ENCODE results near the gene PTX4. TPM values are rescaled to one million over a fixed set of nuclear protein-coding genes. Genes with fewer than 3 reads are reported as not detected.

Gene PTX4
- polyA plus RNA-seq, 1 donor (not counting 4 experiments of a cell fraction or from before 2014, with no cell fraction given): not detected

- peaks cover 0 to 7% of the 10 kb centered on the region in 2 experiments for H3K36me3 ChIP-seq (ENCODE audit: control insufficient read depth in 2 of 2, extremely low read depth in 1 of 2, insufficient read depth in 2 of 2, low read length in 2 of 2)
- dilution Hi-C loops (cut with MboI; ENCODE audit: extremely low pct_ligation_motif_present, low sequenced_read_pairs): no loop called here
- DNase-seq (ENCODE audit: low read depth, low spot score) (no peak), FAIRE-seq (no peak)
- H3K79me2 ChIP-seq (ENCODE audit: control insufficient read depth, insufficient read depth, low read length): no peaks in the 10 kb centered on the region
- no peak overlapping the region for H3K4me2 ChIP-seq (ENCODE audit: control insufficient read depth, extremely low read depth, insufficient read depth, low read depth, low read length)
- H3K4me3 ChIP-seq (ENCODE audit: control insufficient read depth in 2 of 3, extremely low read depth in 1 of 3, insufficient read depth in 2 of 3, low read depth in 1 of 3, low read length in 3 of 3): no peak overlapping the region
- TF ChIP-seq CTCF (optimal IDR thresholded peaks at IDR 0.05 in 1 of 3, IDR thresholded peaks at IDR 0.05 in 1 of 3, conservative IDR thresholded peaks at IDR 0.05 in 1 of 3; ENCODE audit: extremely low read depth in 1 of 3, insufficient read depth in 2 of 3, low read length in 3 of 3) (no peak), EZH2 (IDR thresholded peaks at IDR 0.05; ENCODE audit: low read length) (no peak)
- H4K20me1 ChIP-seq (ENCODE audit: control insufficient read depth, extremely low read depth, insufficient read depth, low read length): no peaks in the 10 kb centered on the region
- H3K9ac ChIP-seq (ENCODE audit: control insufficient read depth, extremely low read depth, insufficient read depth, low read length): no peak overlapping the region
- no peak overlapping the region for H3K27ac ChIP-seq (ENCODE audit: control insufficient read depth, insufficient read depth, low read length)
- no peak overlapping the region for H2AFZ ChIP-seq (ENCODE audit: control insufficient read depth, low read length)
- no peaks in the 10 kb centered on the region for H3K9me1 ChIP-seq (ENCODE audit: control insufficient read depth, extremely low read depth, insufficient read depth, low read length)
- H3K4me1 ChIP-seq (ENCODE audit: control insufficient read depth, extremely low read depth, insufficient read depth, low read length): no peaks in the 10 kb centered on the region
- H3K27me3 ChIP-seq (ENCODE audit: control insufficient read depth, extremely low read depth, insufficient read depth, low read length): no peaks in the 10 kb centered on the region
- H3K9me3 ChIP-seq (ENCODE audit: control insufficient read depth, low read depth, low read length): no peaks in the 10 kb centered on the region
These were observed 24.0 kb upstream of the PTX4 start for GRCh38 chr16:1512774-1513173.

DNA sequence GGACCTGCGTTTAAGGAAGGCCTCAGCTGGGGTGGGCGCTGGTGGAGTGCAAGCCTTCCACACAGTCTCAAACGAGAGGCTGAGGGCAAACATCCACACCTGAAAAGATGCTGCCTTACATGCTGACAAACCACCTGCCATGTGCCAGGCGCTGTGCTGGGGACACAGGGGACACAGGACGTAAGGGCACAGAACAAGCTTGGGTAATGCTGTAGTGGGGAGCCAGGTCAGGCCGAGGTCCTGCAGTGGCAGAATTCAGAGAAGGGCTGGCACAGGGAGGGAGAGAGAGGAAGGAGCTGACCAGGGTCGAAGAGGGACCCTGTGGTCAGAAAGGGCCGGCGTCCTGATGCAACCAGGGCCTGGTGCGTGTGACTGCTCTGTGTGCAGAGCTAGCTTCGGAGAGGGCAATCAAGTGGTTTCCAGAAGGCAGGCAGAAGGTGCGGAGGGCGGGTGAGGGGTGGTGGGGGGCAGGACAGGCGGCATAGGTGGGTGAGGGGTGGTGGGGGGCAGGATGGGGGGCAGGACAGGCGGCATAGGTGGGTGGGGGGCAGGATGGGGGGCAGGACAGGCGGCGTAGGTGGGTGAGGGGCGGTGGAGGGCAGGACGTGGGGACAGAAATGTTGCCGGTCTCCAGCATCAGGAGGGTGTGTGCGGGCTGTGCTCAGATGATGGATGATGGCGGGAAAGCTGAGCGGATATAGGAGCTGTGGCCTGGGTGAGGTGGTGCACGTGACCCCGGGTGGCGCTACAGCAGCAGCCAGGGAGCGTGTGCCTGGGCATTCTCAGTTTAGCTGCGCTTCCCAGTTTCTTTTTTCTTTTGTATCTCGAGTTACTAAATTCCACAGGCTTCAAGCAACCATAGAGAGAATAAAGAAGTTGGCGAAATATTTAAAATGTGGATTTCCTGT lies 23.2 kb upstream of the PTX4 start:
- no peak overlapping the region for H3K27ac ChIP-seq (ENCODE audit: control insufficient read depth, insufficient read depth, low read length)
- no peak overlapping the region for H3K4me2 ChIP-seq (ENCODE audit: control insufficient read depth, extremely low read depth, insufficient read depth, low read depth, low read length)

More for the DNA sequence above, 23.2 kb upstream of the PTX4 start:
- H2AFZ ChIP-seq (ENCODE audit: control insufficient read depth, low read length): no peak overlapping the region
- no peaks in the 10 kb centered on the region for H3K27me3 ChIP-seq (ENCODE audit: control insufficient read depth, extremely low read depth, insufficient read depth, low read length)
- no peak for FAIRE-seq
- H3K9me1 ChIP-seq (ENCODE audit: control insufficient read depth, extremely low read depth, insufficient read depth, low read length): no peaks in the 10 kb centered on the region
- H4K20me1 ChIP-seq (ENCODE audit: control insufficient read depth, extremely low read depth, insufficient read depth, low read length): no peaks in the 10 kb centered on the region
- H3K36me3 ChIP-seq (ENCODE audit: control insufficient read depth in 2 of 2, extremely low read depth in 1 of 2, insufficient read depth in 2 of 2, low read length in 2 of 2): peaks cover 0 to 7% of the 10 kb centered on the region in 2 experiments
- DNase-seq (ENCODE audit: low read depth, low spot score): no peak
- H3K9ac ChIP-seq (ENCODE audit: control insufficient read depth, extremely low read depth, insufficient read depth, low read length): no peak overlapping the region
- dilution Hi-C loops (cut with MboI; ENCODE audit: extremely low pct_ligation_motif_present, low sequenced_read_pairs): no loop called here
- no peaks in the 10 kb centered on the region for H3K4me1 ChIP-seq (ENCODE audit: control insufficient read depth, extremely low read depth, insufficient read depth, low read length)
- peak in 1 of 3 experiments; percentile 22 for TF ChIP-seq CTCF (optimal IDR thresholded peaks at IDR 0.05 in 1 of 3, IDR thresholded peaks at IDR 0.05 in 1 of 3, conservative IDR thresholded peaks at IDR 0.05 in 1 of 3; ENCODE audit: extremely low read depth in 1 of 3, insufficient read depth in 2 of 3, low read length in 3 of 3)
- no peak for TF ChIP-seq EZH2 (IDR thresholded peaks at IDR 0.05; ENCODE audit: low read length)
- no peaks in the 10 kb centered on the region for H3K9me3 ChIP-seq (ENCODE audit: control insufficient read depth, low read depth, low read length)
- no peak overlapping the region for H3K4me3 ChIP-seq (ENCODE audit: control insufficient read depth in 2 of 3, extremely low read depth in 1 of 3, insufficient read depth in 2 of 3, low read depth in 1 of 3, low read length in 3 of 3)
- no peaks in the 10 kb centered on the region for H3K79me2 ChIP-seq (ENCODE audit: control insufficient read depth, insufficient read depth, low read length)

Data from keratinocyte (primary cell).